DND-41 (cell line): ENCODE results near the gene OR7A17.

Experiments
- ATAC-seq: fragments of 200-7000 bp; cut with Tn5 transposase; 3 replicates; pipeline ENCODE4 v1.9.1; 2021; ENCODE audit warnings: low read depth; ENCODE audit not compliant: insufficient read depth
- DNase-seq: peaks from one replicate; pipeline ENCODE4 v3.0.0-alpha.2; 2020
- H2AFZ ChIP-seq: 2 replicates; pipeline ENCODE4 v1.6.0; 2012; ENCODE audit warnings: low read depth, low read length
- H3K27ac ChIP-seq: 2 replicates; pipeline ENCODE4 v1.5.1; 2012; ENCODE audit warnings: low read length, inconsistent platforms
- H3K27me3 ChIP-seq: fragments of 200-600 bp; sonication (generic); 2 replicates; pipeline ENCODE4 v1.6.0; 2012; ENCODE audit warnings: low read length, mild to moderate bottlenecking, inconsistent platforms; ENCODE audit not compliant: insufficient read depth, poor library complexity
- H3K36me3 ChIP-seq: 2 replicates; pipeline ENCODE4 v1.5.1; 2012; ENCODE audit warnings: low read length, inconsistent platforms; ENCODE audit not compliant: insufficient read depth
- H3K4me1 ChIP-seq: 2 replicates; pipeline ENCODE4 v1.5.1; 2012; ENCODE audit warnings: mild to moderate bottlenecking, low read length; ENCODE audit not compliant: insufficient read depth
- H3K4me2 ChIP-seq: 2 replicates; pipeline ENCODE4 v1.6.0; 2012; ENCODE audit warnings: mild to moderate bottlenecking, moderate library complexity, low read length, inconsistent platforms; ENCODE audit not compliant: insufficient read depth
- H3K4me3 ChIP-seq, 2 experiments: fragments of 200-600 bp in 1 of 2; shearing (Covaris generic) in 1 of 2; 2 replicates each; pipeline ENCODE4 v1.5.1; 2012 to 2016; ENCODE audit warnings: inconsistent platforms in 2 of 2, low read length in 2 of 2, mild to moderate bottlenecking in 2 of 2, low read depth in 1 of 2, moderate library complexity in 1 of 2
- H3K79me2 ChIP-seq: 2 replicates; pipeline ENCODE4 v1.6.0; 2012; ENCODE audit warnings: low read length, inconsistent platforms; ENCODE audit not compliant: insufficient read depth
- H3K9ac ChIP-seq: 2 replicates; pipeline ENCODE4 v1.6.0; 2012; ENCODE audit warnings: low read depth, mild to moderate bottlenecking, inconsistent platforms, low read length, moderate library complexity
- H3K9me3 ChIP-seq: 2 replicates; pipeline ENCODE4 v1.5.1; 2012; ENCODE audit warnings: low read length, moderate library complexity, mild to moderate bottlenecking, inconsistent platforms; ENCODE audit not compliant: insufficient read depth, severe bottlenecking
- H4K20me1 ChIP-seq: 2 replicates; pipeline ENCODE4 v1.6.0; 2012; ENCODE audit warnings: low read length; ENCODE audit not compliant: insufficient read depth
- CTCF ChIP-seq: IDR thresholded peaks from 2 replicates; pipeline ENCODE4 v1.5.1; 2012; ENCODE audit warnings: borderline replicate concordance, low read length, moderate library complexity, mild to moderate bottlenecking; ENCODE audit not compliant: poor library complexity, severe bottlenecking; ENCODE audit errors: extremely low read depth
- EZH2 ChIP-seq: IDR thresholded peaks from 3 replicates; pipeline ENCODE4 v1.6.1; 2012; ENCODE audit warnings: borderline replicate concordance, low read depth, mild to moderate bottlenecking, moderate library complexity, low read length, inconsistent platforms; ENCODE audit not compliant: severe bottlenecking

OR7A17 gene

GRCh38 chr19:14889994-14890642 is 4.2 kb upstream of the OR7A17 start:
- no peak overlapping the region for H3K4me2 ChIP-seq
- no peaks in the 10 kb centered on the region; the same call in 1 of the 2 replicates for H3K4me1 ChIP-seq
- peaks cover 10% of the 10 kb centered on the region for H3K27me3 ChIP-seq
- no peaks in the 10 kb centered on the region for H3K79me2 ChIP-seq
- TF ChIP-seq CTCF: no peak
- no peak for TF ChIP-seq EZH2
- H3K4me3 ChIP-seq: no peak overlapping the region
- no peak overlapping the region for H2AFZ ChIP-seq
- H3K9me3 ChIP-seq: no peaks in the 10 kb centered on the region
- DNase-seq (no peak), ATAC-seq (no peak)
- no peak overlapping the region for H3K9ac ChIP-seq
- no peak overlapping the region for H3K27ac ChIP-seq
- H4K20me1 ChIP-seq: no peaks in the 10 kb centered on the region
- no peaks in the 10 kb centered on the region for H3K36me3 ChIP-seq

GRCh38 chr19:14871619-14872230 is 14.2 kb downstream of the OR7A17 start:
- Histone ChIP-seq H3K36me3 (no peaks in the 10 kb centered on the region), H3K79me2 (no peaks in the 10 kb centered on the region), H3K9ac (no peak overlapping the region), H4K20me1 (no peaks in the 10 kb centered on the region), H3K9me3 (no peaks in the 10 kb centered on the region), H3K4me1 (no peaks in the 10 kb centered on the region), H3K27ac (no peak overlapping the region), H3K27me3 (peaks cover 4% of the 10 kb centered on the region), H3K4me2 (no peak overlapping the region), H2AFZ (no peak overlapping the region), H3K4me3 (no peak overlapping the region)
- DNase-seq: no peak
- ATAC-seq: no peak
- TF ChIP-seq EZH2 (no peak), CTCF (peak; percentile 74)

GRCh38 chr19:14868497-14868896 is 17.4 kb downstream of the OR7A17 start:
- H3K9me3 ChIP-seq: no peaks in the 10 kb centered on the region
- H3K79me2 ChIP-seq: no peaks in the 10 kb centered on the region
- H3K27ac ChIP-seq: no peak overlapping the region
- DNase-seq (no peak), ATAC-seq (no peak)
- H3K4me3 ChIP-seq: no peak overlapping the region
- no peak overlapping the region for H3K9ac ChIP-seq
- H2AFZ ChIP-seq: no peak overlapping the region
- H3K4me1 ChIP-seq: no peaks in the 10 kb centered on the region
- H4K20me1 ChIP-seq: no peaks in the 10 kb centered on the region
- H3K4me2 ChIP-seq: no peak overlapping the region
- H3K36me3 ChIP-seq: no peaks in the 10 kb centered on the region
- H3K27me3 ChIP-seq: peaks cover 6% of the 10 kb centered on the region
- no peak for TF ChIP-seq CTCF
- no peak for TF ChIP-seq EZH2
